NCI-H2107 treated with DMSO at 0.1 percent for 48 hours (cell line): ENCODE measurements around the gene DAPK1.

Experiments
- DNase-seq: peaks from one replicate; lab custom pipeline; 2025; ENCODE audit not compliant: unreplicated experiment; lab: John Stamatoyannopoulos, UW

DAPK1 gene

GRCh38 chr9:87638292-87638691 lies 140.6 kb downstream of the DAPK1 start:
- DNase-seq, result no peak

- DNase-seq, result no peak
Observed at GRCh38 chr9:87639949-87640348, 142.3 kb downstream of the DAPK1 start.

- no peak for DNase-seq
Observed at GRCh38 chr9:87640385-87640795, 142.7 kb downstream of the DAPK1 start.

GRCh38 chr9:87641067-87641466 lies 143.4 kb downstream of the DAPK1 start:
- no peak for DNase-seq

- DNase-seq, result no peak
Observed at GRCh38 chr9:87642330-87643106, 144.9 kb downstream of the DAPK1 start.

- no peak for DNase-seq
Observed at GRCh38 chr9:87643107-87643650, 145.5 kb downstream of the DAPK1 start.

GRCh38 chr9:87643778-87644570 lies 146.3 kb downstream of the DAPK1 start:
- DNase-seq, result no peak

GRCh38 chr9:87644659-87645058 lies 147.0 kb downstream of the DAPK1 start:
- DNase-seq, result no peak

- DNase-seq, result no peak
Observed at GRCh38 chr9:87646546-87646945, 148.9 kb downstream of the DAPK1 start.

- no peak for DNase-seq
Observed at GRCh38 chr9:87647114-87647513, 149.4 kb downstream of the DAPK1 start.

GRCh38 chr9:87648606-87649005 lies 150.9 kb downstream of the DAPK1 start:
- no peak for DNase-seq

- no peak for DNase-seq
Observed at GRCh38 chr9:87650611-87651295, 153.1 kb downstream of the DAPK1 start.

GRCh38 chr9:87651431-87651830 lies 153.8 kb downstream of the DAPK1 start:
- DNase-seq, result no peak

- no peak for DNase-seq
Observed at GRCh38 chr9:87653941-87654340, 156.3 kb downstream of the DAPK1 start.

- DNase-seq, result no peak
Observed at GRCh38 chr9:87655731-87656130, 158.1 kb downstream of the DAPK1 start.

GRCh38 chr9:87656485-87656884 lies 158.8 kb downstream of the DAPK1 start:
- DNase-seq, result no peak

GRCh38 chr9:87657190-87657589 lies 159.5 kb downstream of the DAPK1 start:
- DNase-seq, result no peak

GRCh38 chr9:87657893-87658292 lies 160.2 kb downstream of the DAPK1 start:
- DNase-seq, result no peak

- no peak for DNase-seq
Observed at GRCh38 chr9:87658511-87658910, 160.8 kb downstream of the DAPK1 start.

- DNase-seq, result no peak
Observed at GRCh38 chr9:87659534-87660419, 162.1 kb downstream of the DAPK1 start.
